Effector memory CD4-positive, alpha-beta T cell (primary cell): ENCODE data around the gene MAJIN.

Experiments
- DNase-seq, 3 donors: peaks; one replicate each; pipeline ENCODE4 v3.0.0-alpha.2; 2020
- H3K27ac ChIP-seq: 2 replicates; pipeline ENCODE4 v1.7.0; 2013; ENCODE audit warnings: mild to moderate bottlenecking, low read length, moderate library complexity; ENCODE audit not compliant: insufficient read depth, poor library complexity, severe bottlenecking
- H3K27me3 ChIP-seq: replicated peaks from 2 replicates; pipeline ENCODE4 v1.7.0; 2013; ENCODE audit warnings: mild to moderate bottlenecking, low read length; ENCODE audit not compliant: insufficient read depth, control insufficient read depth, poor library complexity, severe bottlenecking
- H3K36me3 ChIP-seq: 2 replicates; pipeline ENCODE4 v1.7.0; 2013; ENCODE audit warnings: mild to moderate bottlenecking, low read length, moderate library complexity; ENCODE audit not compliant: control insufficient read depth, insufficient read depth
- H3K4me1 ChIP-seq: 2 replicates; pipeline ENCODE4 v1.7.0; 2013; ENCODE audit warnings: low read length, mild to moderate bottlenecking; ENCODE audit not compliant: control insufficient read depth, insufficient read depth, poor library complexity, severe bottlenecking
- H3K4me3 ChIP-seq: 2 replicates; pipeline ENCODE4 v1.7.0; 2013; ENCODE audit warnings: low read length, low read depth, mild to moderate bottlenecking; ENCODE audit not compliant: insufficient read depth, poor library complexity, severe bottlenecking
- H3K9me3 ChIP-seq: 2 replicates; pipeline ENCODE4 v1.7.0; 2013; ENCODE audit warnings: mild to moderate bottlenecking, low read length, moderate library complexity; ENCODE audit not compliant: control insufficient read depth

MAJIN gene

GRCh38 chr11:64905516-64906313 is 66.2 kb downstream of the MAJIN start:
- H3K27ac ChIP-seq = no peak overlapping the region
- no peak for DNase-seq
- no peaks in the 10 kb centered on the region for H3K27me3 ChIP-seq
- no peaks in the 10 kb centered on the region for H3K9me3 ChIP-seq
- no peak overlapping the region for H3K4me3 ChIP-seq
- peaks cover 74% of the 10 kb centered on the region for H3K36me3 ChIP-seq
- H3K4me1 ChIP-seq = peaks cover 3% of the 10 kb centered on the region

- Histone ChIP-seq H3K36me3 (peaks cover 55% of the 10 kb centered on the region), H3K27me3 (no peaks in the 10 kb centered on the region), H3K4me1 (peaks cover 14% of the 10 kb centered on the region), H3K9me3 (no peaks in the 10 kb centered on the region), H3K27ac (no peak overlapping the region), H3K4me3 (no peak overlapping the region)
- no peak for DNase-seq
Observed at GRCh38 chr11:64903291-64903833, 68.5 kb downstream of the MAJIN start.

- Histone ChIP-seq H3K36me3 (peaks cover 59% of the 10 kb centered on the region), H3K4me3 (no peak overlapping the region)
- DNase-seq = no peak
Observed at GRCh38 chr11:64902102-64902900, 69.6 kb downstream of the MAJIN start.

GRCh38 chr11:64900774-64901173 is 71.1 kb downstream of the MAJIN start:
- no peak for DNase-seq
- Histone ChIP-seq H3K4me3 (no peak overlapping the region), H3K4me1 (peaks cover 14% of the 10 kb centered on the region), H3K27ac (peak overlapping the region; percentile 79), H3K36me3 (peaks cover 52% of the 10 kb centered on the region), H3K27me3 (no peaks in the 10 kb centered on the region), H3K9me3 (no peaks in the 10 kb centered on the region)

More at GRCh38 chr11:64902102-64902900, 69.6 kb downstream of the MAJIN start:
- Histone ChIP-seq H3K9me3 (no peaks in the 10 kb centered on the region), H3K27me3 (no peaks in the 10 kb centered on the region), H3K27ac (no peak overlapping the region), H3K4me1 (peaks cover 14% of the 10 kb centered on the region)

- H3K27me3 ChIP-seq = no peaks in the 10 kb centered on the region
- peaks cover 47% of the 10 kb centered on the region for H3K36me3 ChIP-seq
- no peak overlapping the region for H3K4me3 ChIP-seq
- peak overlapping the region; percentile 79 for H3K27ac ChIP-seq
- DNase-seq = peak; percentile 70 to 76 (median 73)
- H3K9me3 ChIP-seq = no peaks in the 10 kb centered on the region
- H3K4me1 ChIP-seq = peaks cover 14% of the 10 kb centered on the region
Observed at GRCh38 chr11:64900263-64900678, 71.6 kb downstream of the MAJIN start.

- Histone ChIP-seq H3K36me3 (peaks cover 48% of the 10 kb centered on the region), H3K27me3 (no peaks in the 10 kb centered on the region), H3K4me1 (peaks cover 14% of the 10 kb centered on the region), H3K27ac (no peak overlapping the region), H3K9me3 (no peaks in the 10 kb centered on the region), H3K4me3 (no peak overlapping the region)
- DNase-seq = no peak
Observed at GRCh38 chr11:64898541-64898940, 73.4 kb downstream of the MAJIN start.

- peaks cover 43% of the 10 kb centered on the region for H3K36me3 ChIP-seq
- DNase-seq = no peak
- H3K27ac ChIP-seq = no peak overlapping the region
- H3K9me3 ChIP-seq = no peaks in the 10 kb centered on the region
- H3K4me3 ChIP-seq = no peak overlapping the region
- peaks cover 14% of the 10 kb centered on the region for H3K4me1 ChIP-seq
- no peaks in the 10 kb centered on the region for H3K27me3 ChIP-seq
Observed at GRCh38 chr11:64898076-64898445, 73.8 kb downstream of the MAJIN start.

GRCh38 chr11:64897381-64898075 is 74.4 kb downstream of the MAJIN start:
- Histone ChIP-seq H3K9me3 (no peaks in the 10 kb centered on the region), H3K4me3 (no peak overlapping the region), H3K36me3 (peaks cover 40% of the 10 kb centered on the region), H3K27ac (no peak overlapping the region), H3K27me3 (no peaks in the 10 kb centered on the region), H3K4me1 (peaks cover 14% of the 10 kb centered on the region)
- DNase-seq = no peak

GRCh38 chr11:64896448-64897022 is 75.4 kb downstream of the MAJIN start:
- Histone ChIP-seq H3K27me3 (no peaks in the 10 kb centered on the region), H3K9me3 (no peaks in the 10 kb centered on the region), H3K36me3 (peaks cover 34% of the 10 kb centered on the region), H3K4me3 (no peak overlapping the region), H3K27ac (no peak overlapping the region), H3K4me1 (peaks cover 14% of the 10 kb centered on the region)
- no peak for DNase-seq
